ENCODE measurements around the gene SGF29.
"Not testable (repeated sequence)": the region's sequence is repeated elsewhere in the genome, so short reads cannot be mapped to it uniquely, and the experiment has no call there.

SGF29 gene

DNA sequence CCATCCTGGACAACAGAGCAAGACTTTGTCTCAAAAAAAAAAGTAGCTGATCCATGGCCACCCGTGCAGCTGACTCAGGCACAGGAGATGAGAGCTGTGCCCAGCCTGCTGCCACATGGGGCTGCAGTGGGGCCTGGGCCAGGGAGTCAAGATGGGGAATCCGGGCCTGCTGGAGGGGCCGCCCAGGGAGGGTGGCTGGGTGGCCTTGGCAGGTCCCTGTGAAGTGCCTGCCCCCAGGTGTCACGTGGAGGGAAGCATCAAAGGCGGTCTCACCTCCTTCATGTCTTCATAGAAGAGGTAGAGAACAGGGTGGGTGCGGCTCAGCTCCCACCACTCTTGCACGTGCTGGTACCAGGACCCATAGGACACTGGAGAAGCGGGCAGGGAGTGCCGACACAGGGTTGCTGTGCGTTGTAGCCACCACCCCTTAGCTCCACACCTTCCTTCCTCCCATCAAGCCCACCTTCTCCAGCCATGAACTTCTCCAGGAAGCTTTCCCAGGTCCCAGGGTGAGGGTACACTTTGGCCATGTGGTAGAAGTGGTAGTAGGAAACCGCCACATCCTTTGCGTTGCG, 39.3 kb downstream of the SGF29 start:
- Histone ChIP-seq H3K9me3 (ENCODE audit: low read length) (no peaks in the 10 kb centered on the region), H3K9me2 (ENCODE audit: low read depth, low read length) (no peaks in the 10 kb centered on the region), H3K36me3 (ENCODE audit: insufficient read depth, low read length) (peaks cover 16% of the 10 kb centered on the region; the same call in 1 of the 2 replicates), H3F3A (ENCODE audit: insufficient read depth, low read length) (no peaks in the 10 kb centered on the region), H2AFZ (ENCODE audit: low read length) (no peak overlapping the region), H3K4me3 (ENCODE audit: low read depth, low read length, poor library complexity, severe bottlenecking) (no peak overlapping the region), H3K27me3 (ENCODE audit: insufficient read depth, low read length) (no peaks in the 10 kb centered on the region), H3K4me2 (ENCODE audit: low read length) (no peak overlapping the region), H3K27ac (ENCODE audit: low read depth, low read length, poor library complexity, severe bottlenecking) (no peak overlapping the region), H3K9ac (ENCODE audit: low read length) (no peak overlapping the region), H3K4me1 (ENCODE audit: insufficient read depth, low read length, severe bottlenecking) (peaks cover 11% of the 10 kb centered on the region), H4K20me1 (ENCODE audit: insufficient read depth, low read length) (no peaks in the 10 kb centered on the region), H3K79me2 (ENCODE audit: insufficient read depth, low read length) (no peaks in the 10 kb centered on the region)
- TF ChIP-seq EZH2 (IDR thresholded peaks at IDR 0.05; ENCODE audit: borderline replicate concordance, low read length) (no peak), CTCF (IDR thresholded peaks at IDR 0.05; ENCODE audit: low read length) (no peak)

GRCh38 chr16:28595451-28595850, 41.7 kb downstream of the SGF29 start:
- not testable (repeated sequence) for H3K9me3 ChIP-seq (ENCODE audit: low read length); H3K9me2 ChIP-seq (ENCODE audit: low read depth, low read length); H3K4me3 ChIP-seq (ENCODE audit: low read depth, low read length, poor library complexity, severe bottlenecking); H4K20me1 ChIP-seq (ENCODE audit: insufficient read depth, low read length); H3K27me3 ChIP-seq (ENCODE audit: insufficient read depth, low read length); H2AFZ ChIP-seq (ENCODE audit: low read length); H3K79me2 ChIP-seq (ENCODE audit: insufficient read depth, low read length); H3K27ac ChIP-seq (ENCODE audit: low read depth, low read length, poor library complexity, severe bottlenecking); H3K4me2 ChIP-seq (ENCODE audit: low read length); H3K36me3 ChIP-seq (ENCODE audit: insufficient read depth, low read length); H3F3A ChIP-seq (ENCODE audit: insufficient read depth, low read length); H3K9ac ChIP-seq (ENCODE audit: low read length)
- peaks cover 15% of the 10 kb centered on the region for H3K4me1 ChIP-seq (ENCODE audit: insufficient read depth, low read length, severe bottlenecking)

DNA sequence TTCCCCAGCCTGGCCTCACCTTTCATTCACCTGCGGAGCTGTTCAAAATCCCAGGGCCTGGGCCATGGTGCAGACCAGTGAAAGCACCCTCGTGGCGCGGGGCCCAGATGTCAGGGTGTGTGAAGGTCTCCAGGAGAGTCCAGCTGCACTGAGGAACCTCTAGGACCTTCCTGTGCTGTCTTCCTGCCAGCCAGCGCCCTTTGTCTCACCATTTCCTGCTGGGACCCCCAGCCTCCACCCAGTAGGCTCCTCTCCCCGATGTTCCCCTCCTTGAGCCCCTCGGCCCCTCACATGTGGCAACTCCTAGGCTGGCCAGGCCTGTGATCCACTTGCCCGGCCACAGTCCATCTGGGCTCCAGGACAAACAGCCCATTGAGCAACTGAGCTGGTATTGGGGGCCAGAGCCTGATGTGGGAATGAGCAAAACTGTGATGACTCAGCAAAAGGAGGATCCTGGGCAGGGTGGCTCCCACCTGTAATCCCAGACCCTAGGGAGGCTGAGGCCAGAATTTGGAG, 42.5 kb downstream of the SGF29 start:
- Histone ChIP-seq H2AFZ (ENCODE audit: low read length) (no peak overlapping the region), H4K20me1 (ENCODE audit: insufficient read depth, low read length) (no peaks in the 10 kb centered on the region), H3K9ac (ENCODE audit: low read length) (no peak overlapping the region), H3F3A (ENCODE audit: insufficient read depth, low read length) (no peaks in the 10 kb centered on the region), H3K27ac (ENCODE audit: low read depth, low read length, poor library complexity, severe bottlenecking) (no peak overlapping the region), H3K9me2 (ENCODE audit: low read depth, low read length) (no peaks in the 10 kb centered on the region), H3K36me3 (ENCODE audit: insufficient read depth, low read length) (no peaks in the 10 kb centered on the region), H3K4me3 (ENCODE audit: low read depth, low read length, poor library complexity, severe bottlenecking) (no peak overlapping the region), H3K4me2 (ENCODE audit: low read length) (no peak overlapping the region), H3K4me1 (ENCODE audit: insufficient read depth, low read length, severe bottlenecking) (peaks cover 15% of the 10 kb centered on the region), H3K79me2 (ENCODE audit: insufficient read depth, low read length) (no peaks in the 10 kb centered on the region), H3K27me3 (ENCODE audit: insufficient read depth, low read length) (no peaks in the 10 kb centered on the region), H3K9me3 (ENCODE audit: low read length) (no peaks in the 10 kb centered on the region)
- TF ChIP-seq EZH2 (IDR thresholded peaks at IDR 0.05; ENCODE audit: borderline replicate concordance, low read length), result no peak
- no peak for TF ChIP-seq CTCF (IDR thresholded peaks at IDR 0.05; ENCODE audit: low read length)

All from OCI-LY1 (cell line).